Measurements from ENCODE around the gene IGSF3. TPM values are rescaled to one million over a fixed set of nuclear protein-coding genes. Genes with fewer than 3 reads are reported as not detected.

The IGSF3 gene
- total and polyA plus RNA-seq, 2 of the 13 experiments (the other 11 are each of a cell fraction or from before 2014, with no cell fraction given), result 0.11 to 0.16 TPM

DNA sequence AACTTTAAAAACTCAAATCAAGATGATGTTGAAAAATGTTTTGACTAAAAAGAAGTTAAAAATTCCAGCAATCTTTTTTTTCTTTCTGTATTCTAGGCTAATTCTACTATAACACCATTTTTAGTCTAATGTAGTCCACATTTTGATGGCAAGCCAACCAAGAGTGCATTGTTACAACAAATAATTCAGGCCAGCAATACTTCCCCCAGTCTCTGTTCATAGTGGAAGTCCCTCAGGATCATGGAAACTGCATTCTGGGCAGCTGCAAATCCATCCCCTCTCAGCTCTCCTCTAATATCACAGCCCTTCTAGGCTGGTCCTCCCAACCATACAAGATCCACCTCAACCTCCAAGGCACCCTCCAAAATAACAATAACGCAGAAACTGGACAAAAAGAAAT, 89.0 kb downstream of the IGSF3 start:
- in situ Hi-C loops (cut with HindIII; ENCODE audit: extremely low pct_ligation_motif_present, low pct_unique_long_range_greater_than_20kb), result no loop called here
- no peak for FAIRE-seq
- intact Hi-C loops (cut with micrococcal nuclease; ENCODE audit: unreplicated experiment), result loop anchor here (10.0 kb wide), 2 partner anchors 96 to 236 kb away; no protein-coding TSS in a partner anchor
- Histone ChIP-seq H3K36me3 (replicated peaks in 1 of 2; ENCODE audit: control insufficient read depth in 1 of 2, insufficient read depth in 2 of 2, low read length in 2 of 2) (no peaks in the 10 kb centered on the region), H3K79me2 (ENCODE audit: insufficient read depth, low read length) (no peaks in the 10 kb centered on the region), H3K27me3 (ENCODE audit: control insufficient read depth in 1 of 2, insufficient read depth in 2 of 2, low read length in 2 of 2) (no peaks in the 10 kb centered on the region; a peak in 1 of 5 replicates), H3K27ac (ENCODE audit: extremely low read length, insufficient read depth, low read length) (no peak overlapping the region), H3K4me3 (replicated peaks in 1 of 3; ENCODE audit: insufficient read depth in 1 of 3, low read depth in 2 of 3, low read length in 3 of 3) (no peak overlapping the region), H2AFZ (ENCODE audit: low read length) (no peak overlapping the region), H3K4me2 (ENCODE audit: low read depth, low read length) (no peak overlapping the region), H3K4me1 (ENCODE audit: insufficient read depth, low read length) (no peaks in the 10 kb centered on the region), H3K9ac (ENCODE audit: insufficient read depth, low read depth, low read length) (no peak overlapping the region), H3K9me3 (ENCODE audit: low read length) (no peaks in the 10 kb centered on the region), H4K20me1 (ENCODE audit: insufficient read depth, low read length) (no peaks in the 10 kb centered on the region)
- TF ChIP-seq SRSF9 (IDR thresholded peaks at IDR 0.05; ENCODE audit: borderline replicate concordance, insufficient read depth, low read depth, low read length, poor library complexity, severe bottlenecking) (no peak), ZNF552 (CRISPR knock-in tag; IDR thresholded peaks at IDR 0.05; ENCODE audit: borderline replicate concordance) (no peak), MLLT10 (CRISPR knock-in tag; IDR thresholded peaks at IDR 0.05) (no peak), RBM39 (IDR thresholded peaks at IDR 0.05; ENCODE audit: low read depth, low read length, poor library complexity, severe bottlenecking) (no peak), ZNF615 (CRISPR knock-in tag; IDR thresholded peaks at IDR 0.05; ENCODE audit: borderline replicate concordance) (no peak)
- TF ChIP-seq, protein P1, sequence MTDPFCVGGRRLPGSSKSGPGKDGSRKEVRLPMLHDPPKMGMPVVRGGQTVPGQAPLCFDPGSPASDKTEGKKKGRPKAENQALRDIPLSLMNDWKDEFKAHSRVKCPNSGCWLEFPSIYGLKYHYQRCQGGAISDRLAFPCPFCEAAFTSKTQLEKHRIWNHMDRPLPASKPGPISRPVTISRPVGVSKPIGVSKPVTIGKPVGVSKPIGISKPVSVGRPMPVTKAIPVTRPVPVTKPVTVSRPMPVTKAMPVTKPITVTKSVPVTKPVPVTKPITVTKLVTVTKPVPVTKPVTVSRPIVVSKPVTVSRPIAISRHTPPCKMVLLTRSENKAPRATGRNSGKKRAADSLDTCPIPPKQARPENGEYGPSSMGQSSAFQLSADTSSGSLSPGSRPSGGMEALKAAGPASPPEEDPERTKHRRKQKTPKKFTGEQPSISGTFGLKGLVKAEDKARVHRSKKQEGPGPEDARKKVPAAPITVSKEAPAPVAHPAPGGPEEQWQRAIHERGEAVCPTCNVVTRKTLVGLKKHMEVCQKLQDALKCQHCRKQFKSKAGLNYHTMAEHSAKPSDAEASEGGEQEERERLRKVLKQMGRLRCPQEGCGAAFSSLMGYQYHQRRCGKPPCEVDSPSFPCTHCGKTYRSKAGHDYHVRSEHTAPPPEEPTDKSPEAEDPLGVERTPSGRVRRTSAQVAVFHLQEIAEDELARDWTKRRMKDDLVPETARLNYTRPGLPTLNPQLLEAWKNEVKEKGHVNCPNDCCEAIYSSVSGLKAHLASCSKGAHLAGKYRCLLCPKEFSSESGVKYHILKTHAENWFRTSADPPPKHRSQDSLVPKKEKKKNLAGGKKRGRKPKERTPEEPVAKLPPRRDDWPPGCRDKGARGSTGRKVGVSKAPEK (CRISPR knock-in tag; IDR thresholded peaks at IDR 0.05; ENCODE audit: borderline replicate concordance), result no peak
- TF ChIP-seq, protein P2, sequence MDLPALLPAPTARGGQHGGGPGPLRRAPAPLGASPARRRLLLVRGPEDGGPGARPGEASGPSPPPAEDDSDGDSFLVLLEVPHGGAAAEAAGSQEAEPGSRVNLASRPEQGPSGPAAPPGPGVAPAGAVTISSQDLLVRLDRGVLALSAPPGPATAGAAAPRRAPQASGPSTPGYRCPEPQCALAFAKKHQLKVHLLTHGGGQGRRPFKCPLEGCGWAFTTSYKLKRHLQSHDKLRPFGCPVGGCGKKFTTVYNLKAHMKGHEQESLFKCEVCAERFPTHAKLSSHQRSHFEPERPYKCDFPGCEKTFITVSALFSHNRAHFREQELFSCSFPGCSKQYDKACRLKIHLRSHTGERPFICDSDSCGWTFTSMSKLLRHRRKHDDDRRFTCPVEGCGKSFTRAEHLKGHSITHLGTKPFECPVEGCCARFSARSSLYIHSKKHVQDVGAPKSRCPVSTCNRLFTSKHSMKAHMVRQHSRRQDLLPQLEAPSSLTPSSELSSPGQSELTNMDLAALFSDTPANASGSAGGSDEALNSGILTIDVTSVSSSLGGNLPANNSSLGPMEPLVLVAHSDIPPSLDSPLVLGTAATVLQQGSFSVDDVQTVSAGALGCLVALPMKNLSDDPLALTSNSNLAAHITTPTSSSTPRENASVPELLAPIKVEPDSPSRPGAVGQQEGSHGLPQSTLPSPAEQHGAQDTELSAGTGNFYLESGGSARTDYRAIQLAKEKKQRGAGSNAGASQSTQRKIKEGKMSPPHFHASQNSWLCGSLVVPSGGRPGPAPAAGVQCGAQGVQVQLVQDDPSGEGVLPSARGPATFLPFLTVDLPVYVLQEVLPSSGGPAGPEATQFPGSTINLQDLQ (CRISPR knock-in tag; IDR thresholded peaks at IDR 0.05), result no peak
- DNase-seq (ENCODE audit: low spot score), result no peak
- WGBS (ENCODE audit: low lambda C conversion rate), result 32% methylated on average over 1 of the region's 1 CpG
- BruUV-seq (replicated peaks), result no TSS peak
- no peak for ATAC-seq
- CTCF ChIA-PET (ENCODE audit: low intra/inter-chr PET ratio, low total read pairs), result no interaction called here
- POLR2A ChIA-PET, result no interaction called here
